ENCODE data around the gene FOXO1. TPM values are rescaled to one million over a fixed set of nuclear protein-coding genes. Genes with fewer than 3 reads are reported as not detected.
A peak's percentile ranks its signal among the peaks of the same experiment; 100 is the strongest.

The FOXO1 gene
- total RNA-seq, 1 donor from 2014 or later: 9.7 TPM

DNA sequence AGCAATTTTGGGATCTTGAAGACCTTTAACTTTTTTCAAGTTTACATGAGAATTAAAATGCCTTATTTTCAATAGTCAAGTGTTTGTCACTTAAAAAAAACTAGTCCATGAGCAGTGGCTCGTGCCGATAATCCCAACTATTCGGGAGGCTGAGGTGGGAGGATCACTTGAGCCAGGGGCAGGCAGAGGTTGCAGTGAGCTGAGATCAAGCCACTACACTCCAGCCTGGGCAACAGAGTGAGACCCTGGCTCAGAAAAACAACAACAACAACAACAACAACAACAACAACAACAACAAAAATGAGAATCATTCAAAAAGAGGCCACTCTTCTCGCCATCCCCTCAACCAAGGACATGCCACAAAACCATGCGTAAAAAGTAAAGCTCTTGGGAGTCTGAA is 5.7 kb downstream of the FOXO1 start:
- H3K9me3 Mint-ChIP-seq (ENCODE audit: low read depth): no peaks in the 10 kb centered on the region
- peaks cover 2% of the 10 kb centered on the region for H3K36me3 Mint-ChIP-seq (ENCODE audit: low read depth)
- no peak overlapping the region for H3K4me3 Mint-ChIP-seq (ENCODE audit: unreplicated experiment)
- peaks cover 53% of the 10 kb centered on the region for H3K4me1 Mint-ChIP-seq (ENCODE audit: low read depth)
- TF ChIP-seq, protein P1, sequence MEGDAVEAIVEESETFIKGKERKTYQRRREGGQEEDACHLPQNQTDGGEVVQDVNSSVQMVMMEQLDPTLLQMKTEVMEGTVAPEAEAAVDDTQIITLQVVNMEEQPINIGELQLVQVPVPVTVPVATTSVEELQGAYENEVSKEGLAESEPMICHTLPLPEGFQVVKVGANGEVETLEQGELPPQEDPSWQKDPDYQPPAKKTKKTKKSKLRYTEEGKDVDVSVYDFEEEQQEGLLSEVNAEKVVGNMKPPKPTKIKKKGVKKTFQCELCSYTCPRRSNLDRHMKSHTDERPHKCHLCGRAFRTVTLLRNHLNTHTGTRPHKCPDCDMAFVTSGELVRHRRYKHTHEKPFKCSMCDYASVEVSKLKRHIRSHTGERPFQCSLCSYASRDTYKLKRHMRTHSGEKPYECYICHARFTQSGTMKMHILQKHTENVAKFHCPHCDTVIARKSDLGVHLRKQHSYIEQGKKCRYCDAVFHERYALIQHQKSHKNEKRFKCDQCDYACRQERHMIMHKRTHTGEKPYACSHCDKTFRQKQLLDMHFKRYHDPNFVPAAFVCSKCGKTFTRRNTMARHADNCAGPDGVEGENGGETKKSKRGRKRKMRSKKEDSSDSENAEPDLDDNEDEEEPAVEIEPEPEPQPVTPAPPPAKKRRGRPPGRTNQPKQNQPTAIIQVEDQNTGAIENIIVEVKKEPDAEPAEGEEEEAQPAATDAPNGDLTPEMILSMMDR (IDR thresholded peaks at IDR 0.05): no peak
- no peaks in the 10 kb centered on the region for H3K27me3 Mint-ChIP-seq (ENCODE audit: low read depth)
- no peak for DNase-seq (ENCODE audit: low spot score)
- no peak overlapping the region for H3K27ac Mint-ChIP-seq (ENCODE audit: unreplicated experiment)

DNA sequence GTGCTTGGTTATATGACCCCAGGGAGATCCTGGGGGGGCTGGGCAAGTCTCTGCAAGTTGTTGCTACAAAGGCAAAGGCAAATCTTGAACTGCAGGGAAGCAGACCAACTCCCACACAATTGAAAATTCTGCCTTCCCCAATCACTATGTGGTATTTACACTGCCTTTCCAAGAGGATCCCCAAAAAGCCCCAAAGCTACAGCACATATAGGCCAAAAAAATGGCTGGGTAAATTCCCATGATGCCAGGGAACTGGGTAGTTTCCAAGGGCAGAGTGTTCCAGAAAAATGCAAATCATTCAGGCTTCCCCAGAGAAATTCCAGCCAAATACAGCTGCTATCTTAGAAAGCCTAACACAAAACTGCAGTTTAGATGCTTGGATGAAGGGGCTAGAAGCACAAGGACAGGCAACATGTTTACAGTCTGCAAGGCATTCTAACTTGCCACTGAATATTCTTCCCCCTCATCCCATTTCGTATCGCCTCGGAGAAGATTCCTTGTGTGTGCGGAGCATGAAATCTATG is 6.2 kb downstream of the FOXO1 start:
- no peaks in the 10 kb centered on the region for H3K9me3 Mint-ChIP-seq (ENCODE audit: low read depth)
- TF ChIP-seq, protein P1 (IDR thresholded peaks at IDR 0.05): no peak
- peaks cover 2% of the 10 kb centered on the region for H3K36me3 Mint-ChIP-seq (ENCODE audit: low read depth)
- H3K4me3 Mint-ChIP-seq (ENCODE audit: unreplicated experiment): no peak overlapping the region
- no peak for DNase-seq (ENCODE audit: low spot score)
- no peaks in the 10 kb centered on the region for H3K27me3 Mint-ChIP-seq (ENCODE audit: low read depth)
- peak overlapping the region; percentile 66 for H3K27ac Mint-ChIP-seq (ENCODE audit: unreplicated experiment)
- peaks cover 53% of the 10 kb centered on the region for H3K4me1 Mint-ChIP-seq (ENCODE audit: low read depth)

DNA sequence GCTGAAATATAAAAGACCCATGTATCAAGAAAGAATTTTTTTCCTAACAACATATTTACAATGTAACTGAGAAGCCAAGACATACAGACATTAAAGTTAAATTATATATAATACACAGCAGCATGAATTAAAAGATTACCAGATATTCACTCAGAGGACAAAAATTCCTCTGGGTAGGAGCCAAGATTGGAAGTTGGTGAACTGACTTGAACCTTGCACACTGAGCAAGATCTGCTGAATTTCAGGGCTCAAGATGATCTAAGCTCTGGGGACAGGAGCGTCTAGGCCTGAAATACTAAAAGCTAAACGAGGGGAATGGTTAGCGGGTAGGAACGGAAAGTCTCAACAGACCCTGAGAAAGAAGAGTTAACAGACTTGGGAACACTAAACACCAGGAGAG is 8.5 kb downstream of the FOXO1 start:
- peaks cover 51% of the 10 kb centered on the region for H3K4me1 Mint-ChIP-seq (ENCODE audit: low read depth)
- DNase-seq (ENCODE audit: low spot score): no peak
- no peak overlapping the region for H3K4me3 Mint-ChIP-seq (ENCODE audit: unreplicated experiment)
- H3K27ac Mint-ChIP-seq (ENCODE audit: unreplicated experiment): no peak overlapping the region
- no peaks in the 10 kb centered on the region for H3K9me3 Mint-ChIP-seq (ENCODE audit: low read depth)
- TF ChIP-seq, protein P1 (IDR thresholded peaks at IDR 0.05): no peak
- H3K27me3 Mint-ChIP-seq (ENCODE audit: low read depth): no peaks in the 10 kb centered on the region
- peaks cover 2% of the 10 kb centered on the region for H3K36me3 Mint-ChIP-seq (ENCODE audit: low read depth)

DNA sequence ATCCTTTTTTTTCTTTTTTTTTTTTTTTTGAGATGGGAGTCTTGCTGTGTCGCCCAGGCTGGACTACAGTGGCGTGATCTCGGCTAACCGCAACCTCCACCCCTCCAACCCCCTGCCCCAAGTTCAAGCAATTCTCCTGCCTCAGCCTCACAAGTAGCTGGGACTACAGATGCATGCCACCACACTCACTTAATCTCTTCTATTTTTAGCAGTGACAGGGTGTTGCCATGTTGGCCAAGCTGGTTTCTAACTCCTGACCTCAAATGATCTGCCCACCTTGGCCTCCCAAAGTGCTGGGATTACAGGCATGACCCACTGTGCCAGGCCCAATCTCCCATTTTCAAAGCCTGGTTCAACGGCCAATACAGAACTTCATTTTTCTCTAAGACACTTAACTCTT is 9.1 kb downstream of the FOXO1 start:
- Mint-ChIP-seq H3K9me3 (ENCODE audit: low read depth) (no peaks in the 10 kb centered on the region), H3K36me3 (ENCODE audit: low read depth) (peaks cover 2% of the 10 kb centered on the region), H3K4me3 (ENCODE audit: unreplicated experiment) (no peak overlapping the region), H3K27ac (ENCODE audit: unreplicated experiment) (no peak overlapping the region), H3K4me1 (ENCODE audit: low read depth) (peaks cover 49% of the 10 kb centered on the region), H3K27me3 (ENCODE audit: low read depth) (no peaks in the 10 kb centered on the region)
- TF ChIP-seq, protein P1 (IDR thresholded peaks at IDR 0.05): no peak
- no peak for DNase-seq (ENCODE audit: low spot score)

DNA sequence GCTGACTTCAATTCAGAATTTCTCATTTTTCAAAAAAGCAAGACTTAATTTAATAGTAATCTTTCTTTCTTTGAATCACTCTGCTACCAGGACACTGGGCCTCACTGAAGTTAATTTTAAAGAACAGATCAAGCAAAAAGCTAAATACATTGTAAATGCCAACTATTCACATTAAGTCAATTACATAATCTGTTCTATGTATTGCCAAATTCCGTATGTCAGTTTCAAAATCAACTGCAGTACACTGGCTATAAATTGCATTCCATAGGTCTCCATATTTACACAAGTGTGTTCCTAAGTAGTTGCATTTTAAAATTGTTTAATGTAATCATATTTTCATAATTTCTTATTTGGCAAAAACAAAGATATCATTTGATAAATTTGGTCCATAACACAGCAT is 10.1 kb downstream of the FOXO1 start:
- DNase-seq (ENCODE audit: low spot score): no peak
- TF ChIP-seq, protein P1 (IDR thresholded peaks at IDR 0.05): no peak
- Mint-ChIP-seq H3K4me1 (ENCODE audit: low read depth) (peaks cover 44% of the 10 kb centered on the region), H3K9me3 (ENCODE audit: low read depth) (no peaks in the 10 kb centered on the region), H3K27ac (ENCODE audit: unreplicated experiment) (no peak overlapping the region), H3K27me3 (ENCODE audit: low read depth) (no peaks in the 10 kb centered on the region), H3K36me3 (ENCODE audit: low read depth) (peaks cover 2% of the 10 kb centered on the region), H3K4me3 (ENCODE audit: unreplicated experiment) (no peak overlapping the region)
